HCT116 (cell line): ENCODE results near the gene OR6C76. TPM values are rescaled to one million over a fixed set of nuclear protein-coding genes. Genes with fewer than 3 reads are reported as not detected.

ENCODE experiments used
- ATAC-seq: fragments of 200-7000 bp; cut with Tn5 transposase; 2 replicates; pipeline ENCODE4 v1.9.1; 2020; ENCODE audit warnings: mild to moderate bottlenecking, moderate library complexity
- BruUV-seq: library from RNA; stranded (reverse); fragments of 400-500 nt; replicated peaks from 2 replicates; lab custom pipeline; 2021; lab: Mats Ljungman, UMichigan
- CTCF ChIA-PET: fragments of 300-600 bp; sonication (Branson Sonifier 250); formaldehyde crosslinking; loops from one replicate; lab custom pipeline; 2021; ENCODE audit warnings: antibody characterized with exemption; lab: Charles Lee
- POLR2A ChIA-PET: fragments of 300-600, 350-600 bp; sonication (Branson Sonifier 250); formaldehyde crosslinking; loops from one replicate; lab custom pipeline; 2021; ENCODE audit warnings: antibody characterized with exemption; lab: Charles Lee
- RAD21 ChIA-PET, 2 experiments: fragments of 300-600 bp; sonication (Branson Sonifier 250); formaldehyde crosslinking; loops; one replicate each; lab custom pipeline; 2023; ENCODE audit warnings: low total read pairs in 2 of 2; ENCODE audit not compliant: uncharacterized antibody in 2 of 2, unreplicated experiment in 2 of 2, low non-redundant PET in 1 of 2; lab: Charles Lee
- DNase-seq: peaks from one replicate; pipeline ENCODE4 v3.0.0-alpha.2; 2010; ENCODE audit warnings: low read depth, low spot score
- H2AFZ ChIP-seq: fragments of 200-600 bp; shearing (Covaris generic), sonication (generic); 2 replicates; pipeline ENCODE4 v1.6.1; 2017; ENCODE audit warnings: low read depth, mixed run types, mixed read lengths, antibody characterized with exemption, low read length; ENCODE audit not compliant: poor library complexity, severe bottlenecking
- H3K27ac ChIP-seq: 2 replicates; pipeline ENCODE4 v1.5.1; 2012; ENCODE audit warnings: low read depth, low read length
- H3K27me3 ChIP-seq: fragments of 200-600 bp; sonication (generic); 2 replicates; pipeline ENCODE4 v1.6.1; 2016; ENCODE audit warnings: mixed run types, low read length, mixed read lengths; ENCODE audit not compliant: insufficient read depth
- H3K36me3 ChIP-seq, 2 experiments: fragments of 200-500 bp in 1 of 2; fragments of 200-600 bp in 1 of 2; sonication (Bioruptor generic) in 1 of 2; sonication (generic) in 1 of 2; 2 replicates each; pipeline versions ENCODE4 v1.5.1 to v1.6.1; 2014 to 2016; ENCODE audit warnings: low read length in 2 of 2, inconsistent platforms in 1 of 2, mixed read lengths in 1 of 2, mixed run types in 1 of 2; ENCODE audit not compliant: insufficient read depth in 2 of 2, control insufficient read depth in 1 of 2
- H3K4me1 ChIP-seq, 2 experiments: fragments of 200-600 bp in 1 of 2; sonication (generic) in 1 of 2; 2 replicates each; pipeline versions ENCODE4 v1.5.1 to v1.6.1; 2012 to 2017; ENCODE audit warnings: low read length in 2 of 2, inconsistent platforms in 1 of 2, mild to moderate bottlenecking in 1 of 2, mixed read lengths in 1 of 2, mixed run types in 1 of 2, moderate library complexity in 1 of 2; ENCODE audit not compliant: insufficient read depth in 2 of 2, control insufficient read depth in 1 of 2
- H3K4me2 ChIP-seq: fragments of 200-600 bp; sonication (generic); 2 replicates; pipeline ENCODE4 v1.6.1; 2017; ENCODE audit warnings: mixed run types, low read length, mixed read lengths
- H3K4me3 ChIP-seq, 2 experiments: fragments of 200-600 bp in 1 of 2; sonication (generic) in 1 of 2; replicated peaks in 1 of 2; 2 replicates each; pipeline ENCODE4 v1.5.1; 2011 to 2016; ENCODE audit warnings: low read length in 2 of 2, control low read depth in 1 of 2, low read depth in 1 of 2, mild to moderate bottlenecking in 1 of 2, mixed read lengths in 1 of 2, mixed run types in 1 of 2
- H3K79me2 ChIP-seq: fragments of 200-600 bp; sonication (generic); 2 replicates; pipeline ENCODE4 v1.6.1; 2017; ENCODE audit warnings: mild to moderate bottlenecking, mixed run types, low read length, moderate library complexity, mixed read lengths; ENCODE audit not compliant: insufficient read depth
- H3K9ac ChIP-seq: fragments of 200-600 bp; sonication (generic); 2 replicates; pipeline ENCODE4 v1.6.1; 2016; ENCODE audit warnings: low read length, mixed read lengths
- H3K9me2 ChIP-seq: fragments of 200-600 bp; sonication (generic), shearing (Covaris generic); 2 replicates; pipeline ENCODE4 v1.6.1; 2017; ENCODE audit warnings: mixed run types, mild to moderate bottlenecking, moderate library complexity; ENCODE audit not compliant: insufficient read depth
- H3K9me3 ChIP-seq, 2 experiments: fragments of 200-500 bp in 1 of 2; fragments of 200-600 bp in 1 of 2; sonication (Bioruptor generic) in 1 of 2; sonication (generic) in 1 of 2; 2 replicates each; pipeline ENCODE4 v1.6.1; 2014 to 2017; ENCODE audit warnings: low read length in 2 of 2, mixed read lengths in 2 of 2, inconsistent platforms in 1 of 2, low read depth in 1 of 2, mild to moderate bottlenecking in 1 of 2, mixed run types in 1 of 2, moderate library complexity in 1 of 2; ENCODE audit not compliant: control insufficient read depth in 1 of 2, insufficient read depth in 1 of 2
- H4K20me1 ChIP-seq: fragments of 200-600 bp; sonication (generic), shearing (Covaris generic); 2 replicates; pipeline ENCODE4 v1.6.1; 2017; ENCODE audit warnings: mixed run types, mild to moderate bottlenecking, moderate library complexity; ENCODE audit not compliant: insufficient read depth
- ATF3 ChIP-seq: IDR thresholded peaks from 2 replicates; pipeline ENCODE4 v1.6.1; 2012
- CEBPB ChIP-seq: IDR thresholded peaks from 2 replicates; pipeline ENCODE4 v1.6.1; 2012; ENCODE audit warnings: low read depth
- ELF1 ChIP-seq: IDR thresholded peaks from 2 replicates; pipeline ENCODE4 v1.6.1; 2012; ENCODE audit warnings: low read depth, borderline replicate concordance
- POLR2AphosphoS5 ChIP-seq: IDR thresholded peaks from 2 replicates; pipeline ENCODE4 v1.6.1; 2011; ENCODE audit warnings: mild to moderate bottlenecking, low read depth, low read length, moderate library complexity
- RAD21 ChIP-seq: IDR thresholded peaks from 2 replicates; pipeline ENCODE4 v1.6.1; 2012; ENCODE audit warnings: low read depth, mild to moderate bottlenecking
- REST ChIP-seq: IDR thresholded peaks from 2 replicates; pipeline ENCODE4 v1.6.1; 2012; ENCODE audit warnings: low read depth
- SIN3A ChIP-seq: IDR thresholded peaks from 2 replicates; pipeline ENCODE4 v1.6.1; 2012; ENCODE audit warnings: low read depth
- ZNF274 ChIP-seq: fragments of 200-500 bp; sonication (Bioruptor generic); IDR thresholded peaks from 2 replicates; pipeline ENCODE4 v1.6.1; 2014; ENCODE audit warnings: mild to moderate bottlenecking, low read depth, low read length, inconsistent platforms
- intact Hi-C: fragments of 100-400 bp; cut with micrococcal nuclease; formaldehyde crosslinking; loops from 2 replicates; pipeline ENCODE4 v1.10.0; 2022
- total RNA-seq: library from RNA; stranded (reverse); gene quantifications from one replicate; pipeline ENCODE4 v1.2.1, GENCODE V29; 2021; ENCODE audit not compliant: unreplicated experiment
- TF ChIP-seq, protein P1 (sequence below), 3 experiments: fragments of 200-600 bp in 1 of 3; sonication (generic) in 1 of 3; IDR thresholded peaks in 2 of 3; conservative IDR thresholded peaks in 1 of 3; 2 replicates each; pipeline ENCODE4 v1.5.1; 2012 to 2017; ENCODE audit warnings: low read depth in 2 of 3, low read length in 2 of 3, antibody characterized with exemption in 1 of 3, borderline replicate concordance in 1 of 3, control low read depth in 1 of 3, mild to moderate bottlenecking in 1 of 3, mixed read lengths in 1 of 3, mixed run types in 1 of 3, moderate library complexity in 1 of 3; ENCODE audit not compliant: insufficient read depth in 1 of 3

OR6C76 gene
- total RNA-seq, 1 experiment from 2014 or later: not detected

DNA sequence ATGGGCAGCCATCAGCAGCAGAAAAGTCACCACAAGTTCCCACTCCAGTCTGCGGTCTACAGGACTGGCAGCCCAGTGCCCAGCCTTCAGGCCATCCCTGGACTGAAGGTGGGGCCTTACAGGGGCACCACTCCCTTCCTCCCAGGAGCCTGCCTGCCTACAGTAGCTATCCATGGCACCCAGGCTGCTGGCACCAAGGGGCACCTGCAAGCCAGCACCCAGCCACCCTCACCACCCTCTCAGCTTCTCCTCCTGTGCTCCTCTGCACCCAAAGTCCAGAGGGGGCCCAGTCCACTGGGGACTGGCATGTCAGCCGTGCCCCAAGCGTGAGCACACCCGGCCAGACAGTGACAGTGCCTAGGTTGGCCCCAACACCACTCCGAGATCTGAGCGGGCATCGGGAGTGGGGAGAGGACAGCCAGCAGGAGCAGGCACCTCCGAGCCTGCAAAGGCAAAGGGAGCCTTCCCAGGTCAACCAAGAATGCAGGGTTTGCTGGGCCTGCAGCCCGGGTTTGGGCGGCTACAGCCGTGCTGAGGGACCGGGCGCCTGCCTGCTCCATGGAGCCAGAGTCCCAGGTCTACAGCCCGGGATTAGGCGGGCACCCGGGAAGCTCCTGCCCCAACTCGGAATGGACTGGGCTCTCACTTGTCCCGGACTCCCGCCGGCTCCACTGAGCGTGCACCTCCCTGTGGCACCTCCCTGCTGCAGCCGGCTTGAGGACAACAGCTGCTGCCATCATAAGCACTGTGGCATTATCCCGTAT, 33.8 kb upstream of the OR6C76 start (continued):
- TF ChIP-seq, protein P1, sequence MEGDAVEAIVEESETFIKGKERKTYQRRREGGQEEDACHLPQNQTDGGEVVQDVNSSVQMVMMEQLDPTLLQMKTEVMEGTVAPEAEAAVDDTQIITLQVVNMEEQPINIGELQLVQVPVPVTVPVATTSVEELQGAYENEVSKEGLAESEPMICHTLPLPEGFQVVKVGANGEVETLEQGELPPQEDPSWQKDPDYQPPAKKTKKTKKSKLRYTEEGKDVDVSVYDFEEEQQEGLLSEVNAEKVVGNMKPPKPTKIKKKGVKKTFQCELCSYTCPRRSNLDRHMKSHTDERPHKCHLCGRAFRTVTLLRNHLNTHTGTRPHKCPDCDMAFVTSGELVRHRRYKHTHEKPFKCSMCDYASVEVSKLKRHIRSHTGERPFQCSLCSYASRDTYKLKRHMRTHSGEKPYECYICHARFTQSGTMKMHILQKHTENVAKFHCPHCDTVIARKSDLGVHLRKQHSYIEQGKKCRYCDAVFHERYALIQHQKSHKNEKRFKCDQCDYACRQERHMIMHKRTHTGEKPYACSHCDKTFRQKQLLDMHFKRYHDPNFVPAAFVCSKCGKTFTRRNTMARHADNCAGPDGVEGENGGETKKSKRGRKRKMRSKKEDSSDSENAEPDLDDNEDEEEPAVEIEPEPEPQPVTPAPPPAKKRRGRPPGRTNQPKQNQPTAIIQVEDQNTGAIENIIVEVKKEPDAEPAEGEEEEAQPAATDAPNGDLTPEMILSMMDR (IDR thresholded peaks at IDR 0.05 in 2 of 3, conservative IDR thresholded peaks at IDR 0.05 in 1 of 3; ENCODE audit: borderline replicate concordance in 1 of 3, insufficient read depth in 1 of 3, low read depth in 2 of 3, low read length in 2 of 3): no peak
- no peak for TF ChIP-seq RAD21
- TF ChIP-seq REST: no peak

- Histone ChIP-seq H2AFZ (no peak overlapping the region), H3K9me3 (no peaks in the 10 kb centered on the region), H3K79me2 (no peaks in the 10 kb centered on the region), H3K27me3 (peaks cover 30% of the 10 kb centered on the region), H3K36me3 (no peaks in the 10 kb centered on the region), H3K9me2 (no peaks in the 10 kb centered on the region), H3K4me1 (no peaks in the 10 kb centered on the region), H3K27ac (no peak overlapping the region), H3K4me3 (no peak overlapping the region), H3K4me2 (no peak overlapping the region), H4K20me1 (no peaks in the 10 kb centered on the region), H3K9ac (no peak overlapping the region)
- ATAC-seq: no peak
- BruUV-seq: no TSS peak
- POLR2A ChIA-PET: no interaction called here
- intact Hi-C loops: loop anchor here (10.0 kb wide), 1 partner anchor 218 kb away; no protein-coding TSS in a partner anchor
- no peak for DNase-seq
- TF ChIP-seq ATF3 (no peak), SIN3A (no peak), ELF1 (no peak), POLR2AphosphoS5 (no peak), CEBPB (no peak), ZNF274 (no peak), REST (no peak)
- CTCF ChIA-PET: no interaction called here
- RAD21 ChIA-PET: no interaction called here
Measured at GRCh38 chr12:55396326-55396725, 29.7 kb upstream of the OR6C76 start.
